ENCODE measurements around the gene IER2. TPM values are rescaled to one million over a fixed set of nuclear protein-coding genes. Genes with fewer than 3 reads are reported as not detected.
A peak's percentile ranks its signal among the peaks of the same experiment; 100 is the strongest.

Gene IER2
- total and polyA plus RNA-seq, 9 of the 15 experiments (the other 6 are each of a cell fraction or from before 2014, with no cell fraction given) = 4.5 to 205 (median 23.7) TPM

- H3K4me3 ChIP-seq = peak overlapping the region; percentile 90
- BruUV-seq (replicated peaks) = no TSS peak
- H3K27ac ChIP-seq (ENCODE audit: extremely low read depth, low read depth, low read length) = peak overlapping the region; percentile 77
- H3K9me3 ChIP-seq (replicated peaks; ENCODE audit: control insufficient read depth, insufficient read depth, low read depth, low read length) = no peaks in the 10 kb centered on the region
- CTCF ChIA-PET (ENCODE audit: low intra/inter-chr PET ratio) = no interaction called here
- peaks cover 31% of the 10 kb centered on the region for H4K20me1 ChIP-seq (replicated peaks; ENCODE audit: control insufficient read depth, insufficient read depth, low read length)
- peak overlapping the region; percentile 69 for H2AFZ ChIP-seq (ENCODE audit: low read depth, low read length)
- 2% methylated on average over 20 of the region's 20 CpGs for WGBS (ENCODE audit: insufficient coverage, low coverage, missing lambda C conversion rate)
- H3K27me3 ChIP-seq (ENCODE audit: control insufficient read depth in 2 of 2, insufficient read depth in 2 of 2, low read length in 2 of 2) = no peaks in the 10 kb centered on the region
- peaks cover 12% of the 10 kb centered on the region for H3K9me1 ChIP-seq (ENCODE audit: control insufficient read depth, insufficient read depth, low read length)
- peak overlapping the region; percentile 87 to 97 for H3K9ac ChIP-seq (ENCODE audit: insufficient read depth in 1 of 2, low read depth in 2 of 2, low read length in 2 of 2)
- FAIRE-seq = peak; percentile 63
- peak overlapping the region; percentile 96 for H3K4me2 ChIP-seq (ENCODE audit: insufficient read depth, low read length)
- no peak for DNase-seq (ENCODE audit: extremely low read depth in 1 of 4, low spot score in 3 of 4)
- ATAC-seq = peak; percentile 10
- H3K4me1 ChIP-seq (replicated peaks in 1 of 2; ENCODE audit: control insufficient read depth in 2 of 2, insufficient read depth in 2 of 2, low read length in 2 of 2) = peaks cover 21 to 49% of the 10 kb centered on the region in 2 experiments; a peak in 4 of 5 replicates
- peaks cover 64% of the 10 kb centered on the region for H3K36me3 ChIP-seq (ENCODE audit: control insufficient read depth, insufficient read depth, low read length)
- in situ Hi-C loops (cut with MboI) (no loop called here), intact Hi-C loops (cut with micrococcal nuclease) (loop anchor here (2.0 kb wide), 1 partner anchor 14 kb away; the partner anchor contains the start of gene LYL1)
- POLR2A ChIA-PET = interaction anchor here (0.5 to 4.9 kb wide), 13 partner anchors 8 to 785 kb away, joined by 3 to 31 read pairs (median 4); partner anchors contain the start of genes IER2, RNASEH2A and STX10
- peaks cover 75% of the 10 kb centered on the region for H3K79me2 ChIP-seq (ENCODE audit: control insufficient read depth, insufficient read depth, low read length)
- TF ChIP-seq MEF2A (IDR thresholded peaks at IDR 0.05; ENCODE audit: control insufficient read depth, low read depth, low read length) (no peak), NR2C2 (CRISPR knock-in tag; IDR thresholded peaks at IDR 0.05) (no peak), NR2C2 (tag; IDR thresholded peaks at IDR 0.05) (0 out of 2 replicates have a peak, but pooled peaks have one; percentile 5), HMGN3 (IDR thresholded peaks at IDR 0.05; ENCODE audit: borderline replicate concordance, extremely low read depth, insufficient read length, low read depth, low read length) (no peak), TAF1 (IDR thresholded peaks at IDR 0.05; ENCODE audit: control insufficient read depth, extremely low read depth, insufficient read depth, low read length, severe bottlenecking) (peak; percentile 7), MYBL2 (IDR thresholded peaks at IDR 0.05; ENCODE audit: low read depth) (no peak), MYBL2 (CRISPR knock-in tag; IDR thresholded peaks at IDR 0.05; ENCODE audit: borderline replicate concordance) (no peak), LARP7 (IDR thresholded peaks at IDR 0.05) (peak; percentile 89; the same call in 1 of the 2 replicates), KDM4B (IDR thresholded peaks at IDR 0.05; ENCODE audit: borderline replicate concordance in 2 of 2, low read depth in 1 of 2) (no peak), HCFC1 (IDR thresholded peaks at IDR 0.05; ENCODE audit: low read depth, low read length) (no peak), PRMT5 (CRISPR knock-in tag; IDR thresholded peaks at IDR 0.05) (no peak), HDAC1 (IDR thresholded peaks at IDR 0.05) (0 out of 4 replicates have a peak, but pooled peaks of 1 of the 2 experiments have one; percentile 27), TAF9B (IDR thresholded peaks at IDR 0.05; ENCODE audit: partially characterized antibody) (no peak)
Measured at GRCh38 chr19:13117176-13117771, 32.9 kb upstream of the IER2 start.
